Pons (tissue), 1 donor: ENCODE measurements around the gene RC3H2.
A peak's percentile ranks its signal among the peaks of the same experiment; 100 is the strongest.
"Not testable (repeated sequence)": the region's sequence is repeated elsewhere in the genome, so short reads cannot be mapped to it uniquely, and the experiment has no call there.

Source experiments
- DNase-seq: peaks from one replicate; pipeline ENCODE4 v3.0.0-alpha.2; 2016; ENCODE audit warnings: low spot score

Gene RC3H2

DNA sequence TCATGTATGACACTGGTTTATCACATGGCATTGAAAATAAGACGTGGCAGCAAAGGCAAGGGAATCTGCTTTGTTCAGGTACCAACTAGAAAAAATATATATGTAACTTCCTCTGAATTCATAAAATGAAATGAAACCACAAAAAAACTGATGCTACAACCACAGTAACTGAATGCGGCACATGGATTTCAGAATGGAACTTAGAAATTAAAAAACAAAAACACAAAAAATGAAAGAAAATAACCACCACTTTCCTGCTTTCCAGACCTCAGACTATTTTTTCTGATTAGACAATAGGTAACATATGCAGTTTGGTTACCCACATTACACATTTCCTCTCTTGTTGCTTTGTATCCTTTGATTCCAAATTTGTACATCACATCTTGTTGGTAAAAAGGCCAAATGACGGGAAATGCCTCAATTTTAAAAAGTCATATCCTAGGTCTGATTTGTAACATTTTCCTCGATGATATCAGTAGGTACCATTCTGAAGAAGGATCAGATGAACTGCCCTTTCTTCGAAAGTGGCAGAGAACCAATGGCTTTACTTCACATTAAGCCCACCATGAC, 58.7 kb downstream of the RC3H2 start:
- DNase-seq = no peak

- DNase-seq = no peak
Observed at GRCh38 chr9:122845116-122845515, 60.0 kb downstream of the RC3H2 start.

DNA sequence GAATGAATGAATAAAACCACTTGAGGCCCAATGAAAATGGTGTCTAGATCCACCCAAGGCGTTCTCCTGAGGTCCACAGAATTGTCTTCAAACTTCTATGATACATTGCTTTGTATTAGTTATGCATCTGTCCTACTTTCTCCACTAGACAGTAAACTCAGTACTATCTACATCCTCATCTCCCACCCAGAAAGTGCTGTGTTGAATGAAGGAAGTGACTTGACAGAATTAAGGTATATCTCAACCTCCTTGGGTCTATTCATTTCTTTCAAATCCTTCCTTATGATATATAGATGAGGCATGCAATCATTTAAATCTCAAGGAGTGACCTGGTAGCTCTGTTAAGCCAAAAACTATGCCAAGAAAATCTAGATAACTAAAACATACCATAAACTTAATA, 61.0 kb downstream of the RC3H2 start:
- DNase-seq = no peak

- DNase-seq = no peak
Observed at GRCh38 chr9:122841501-122841900, 63.7 kb downstream of the RC3H2 start.

GRCh38 chr9:122838441-122838840, 66.7 kb downstream of the RC3H2 start:
- DNase-seq = not testable (repeated sequence)

- no peak for DNase-seq
Observed at GRCh38 chr9:122837266-122837850, 67.8 kb downstream of the RC3H2 start.

DNA sequence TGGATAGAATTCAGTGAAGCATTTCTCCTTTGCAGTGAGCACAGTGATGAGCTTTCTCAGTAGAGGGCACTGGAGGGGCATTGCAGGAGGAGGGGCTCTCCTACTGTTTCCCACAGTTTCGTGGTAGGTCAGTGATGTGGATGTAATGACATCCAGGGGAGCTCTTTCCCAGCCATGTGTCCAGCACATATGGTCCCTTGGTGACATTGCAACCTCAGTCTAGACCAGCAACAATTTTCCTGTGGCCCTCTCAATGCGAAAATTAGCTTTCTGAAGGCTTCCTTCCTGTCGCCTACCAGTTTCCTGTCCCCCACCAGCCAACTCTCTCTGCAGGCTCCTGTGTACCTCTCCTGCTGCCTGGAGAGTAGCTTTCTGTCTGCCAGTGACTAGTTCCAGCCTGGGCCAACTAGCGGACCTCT, 69.8 kb downstream of the RC3H2 start:
- no peak for DNase-seq

- no peak for DNase-seq
Observed at GRCh38 chr9:122832194-122832593, 73.0 kb downstream of the RC3H2 start.

- DNase-seq = not testable (repeated sequence)
Observed at GRCh38 chr9:122828965-122829284, 76.2 kb downstream of the RC3H2 start.

DNA sequence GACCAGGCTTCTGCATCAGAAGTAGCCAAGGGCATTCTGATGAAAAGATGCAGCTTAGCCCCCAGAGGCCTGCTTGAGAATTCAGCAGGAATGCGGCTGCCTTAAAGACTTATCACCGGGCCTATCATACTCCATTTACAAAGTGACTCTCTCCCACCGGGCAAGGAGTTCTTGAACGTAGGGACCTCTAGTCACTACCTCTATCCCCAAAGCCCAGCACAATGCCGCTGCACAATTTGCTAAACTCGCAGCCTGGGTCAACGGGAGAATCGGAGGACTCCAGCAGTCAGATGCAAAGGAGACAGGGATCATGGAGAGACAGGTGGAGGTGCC, 77.4 kb downstream of the RC3H2 start:
- no peak for DNase-seq

DNA sequence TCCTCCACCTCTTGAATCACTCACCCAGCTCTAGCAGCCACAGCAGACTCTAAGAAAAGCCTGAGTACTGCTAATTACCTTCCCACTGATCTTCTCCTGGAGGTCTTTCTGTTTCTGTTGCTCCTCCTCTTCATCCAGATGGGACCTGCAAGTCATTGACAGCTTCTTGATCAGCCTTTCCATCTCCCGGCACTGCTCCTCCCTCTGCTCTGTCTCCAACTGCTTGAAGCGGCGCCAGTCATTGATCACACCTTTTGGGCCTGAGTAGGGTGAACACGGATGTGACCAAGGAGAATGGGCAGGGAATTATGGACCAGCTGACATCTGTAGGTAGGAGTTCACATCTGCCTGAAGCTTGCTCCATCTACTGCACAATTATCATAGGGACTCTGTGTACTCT, 82.2 kb downstream of the RC3H2 start:
- DNase-seq = no peak

- DNase-seq = no peak
Observed at GRCh38 chr9:122822056-122822455, 83.1 kb downstream of the RC3H2 start.

- DNase-seq = peak; percentile 59
Observed at GRCh38 chr9:122821278-122821943, 83.7 kb downstream of the RC3H2 start.

GRCh38 chr9:122820490-122820845, 84.7 kb downstream of the RC3H2 start:
- no peak for DNase-seq

DNA sequence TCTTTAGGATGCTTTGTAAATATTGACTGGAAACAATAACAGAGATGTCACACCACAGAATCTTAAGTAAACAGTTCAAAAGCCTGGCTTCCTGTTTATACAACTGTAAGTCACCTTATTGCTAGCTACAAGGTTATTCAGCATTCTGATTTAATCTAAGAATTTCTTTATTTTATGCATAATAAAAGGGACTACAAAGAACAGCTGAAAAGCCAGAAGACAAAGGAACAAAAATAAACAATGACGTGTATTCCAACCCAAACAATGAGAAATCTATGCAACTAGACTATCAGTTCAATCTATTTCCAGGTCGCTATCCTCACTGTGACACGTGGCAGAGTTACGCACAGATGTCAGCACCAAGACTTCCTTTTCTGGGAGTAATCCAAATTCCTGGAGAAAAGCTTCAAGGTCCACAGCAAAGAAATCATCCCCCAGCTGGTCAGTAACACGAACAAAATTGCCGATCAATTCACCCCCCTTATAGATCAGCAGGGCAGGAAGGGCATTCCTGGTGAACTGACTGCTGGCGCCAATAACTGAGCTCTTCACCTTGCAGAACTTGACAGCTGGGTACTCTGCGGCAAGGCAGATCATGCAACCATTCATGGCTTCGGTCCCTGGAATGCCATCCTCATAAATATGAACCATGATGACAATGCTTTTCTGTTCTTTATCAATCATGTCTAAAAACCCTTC, 85.2 kb downstream of the RC3H2 start:
- peak; percentile 76 for DNase-seq

- DNase-seq = peak; percentile 30
Observed at GRCh38 chr9:122819326-122819725, 85.8 kb downstream of the RC3H2 start.

DNA sequence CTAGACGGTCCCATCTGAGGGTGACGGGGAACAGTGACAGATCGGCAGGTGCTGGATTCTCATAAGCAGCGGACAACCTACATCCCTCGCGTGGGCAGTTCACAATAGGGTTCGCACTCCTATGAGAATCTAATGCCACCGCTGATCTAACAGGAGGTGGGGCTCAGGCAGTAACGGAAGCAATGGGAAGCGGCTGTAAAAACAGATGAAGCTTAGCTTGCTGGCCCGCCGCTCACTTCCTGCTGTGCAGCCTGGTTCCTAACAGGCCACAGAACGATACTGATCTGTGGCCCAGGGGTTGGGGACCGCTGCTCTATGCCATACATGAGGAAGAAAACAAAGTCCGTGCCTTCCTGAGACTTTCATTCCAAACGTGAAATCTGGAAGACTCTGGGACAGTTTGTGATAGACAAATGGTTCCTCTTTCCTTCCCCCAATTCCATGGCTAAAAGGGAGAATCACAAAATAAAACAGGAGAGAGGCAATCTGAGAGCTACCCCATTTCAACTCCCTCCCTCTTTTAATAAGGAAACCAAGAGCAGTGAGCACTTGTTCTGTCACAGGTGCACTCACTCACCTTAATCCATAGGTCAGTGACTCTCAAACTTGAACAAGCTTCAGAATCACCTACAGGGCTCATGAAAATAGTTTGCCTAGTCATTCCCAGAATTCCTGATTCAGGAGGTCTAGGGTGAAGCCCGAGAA, 88.8 kb downstream of the RC3H2 start:
- peak; percentile 43 for DNase-seq

DNA sequence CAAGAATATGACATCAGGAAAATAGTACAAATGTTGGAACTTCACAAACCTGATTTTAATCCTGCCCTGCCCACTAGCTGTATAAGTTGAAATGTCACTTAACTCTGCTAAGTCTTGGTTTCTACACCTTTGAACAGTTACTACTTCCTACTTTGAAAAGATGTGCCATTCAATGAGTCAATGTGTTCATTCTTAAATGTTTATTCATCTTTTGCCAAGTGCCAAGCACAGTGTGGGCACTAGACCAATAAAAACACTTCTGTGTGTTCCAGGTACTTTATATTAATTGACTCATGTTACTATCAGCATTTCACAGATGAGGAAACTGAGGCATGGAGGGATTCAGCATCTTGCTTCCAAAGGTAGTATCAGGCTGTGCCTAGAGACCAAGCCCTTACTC, 89.6 kb downstream of the RC3H2 start:
- DNase-seq = no peak

GRCh38 chr9:122814545-122814944, 90.6 kb downstream of the RC3H2 start:
- no peak for DNase-seq

DNA sequence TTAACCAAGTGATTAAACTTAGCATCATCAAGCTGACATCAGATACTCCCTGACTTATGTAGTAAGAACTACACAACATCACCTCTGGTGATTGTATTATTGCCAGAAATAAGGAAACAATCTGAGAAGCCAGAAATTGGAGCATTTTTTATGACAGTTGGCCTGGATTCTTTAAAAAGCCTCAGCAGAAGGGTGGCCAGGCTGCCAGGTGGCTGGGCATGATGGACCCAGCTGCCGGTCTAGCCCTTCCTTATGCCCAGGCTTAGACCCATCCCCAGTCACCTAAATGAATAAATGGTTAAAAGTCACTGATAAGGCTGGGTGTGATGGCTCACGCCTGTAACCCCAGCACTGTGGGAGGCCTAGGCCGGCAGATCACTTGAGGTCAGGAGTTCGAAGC, 92.4 kb downstream of the RC3H2 start:
- DNase-seq = no peak

- DNase-seq = peak; percentile 89
Observed at GRCh38 chr9:122810306-122810946, 94.7 kb downstream of the RC3H2 start.

DNA sequence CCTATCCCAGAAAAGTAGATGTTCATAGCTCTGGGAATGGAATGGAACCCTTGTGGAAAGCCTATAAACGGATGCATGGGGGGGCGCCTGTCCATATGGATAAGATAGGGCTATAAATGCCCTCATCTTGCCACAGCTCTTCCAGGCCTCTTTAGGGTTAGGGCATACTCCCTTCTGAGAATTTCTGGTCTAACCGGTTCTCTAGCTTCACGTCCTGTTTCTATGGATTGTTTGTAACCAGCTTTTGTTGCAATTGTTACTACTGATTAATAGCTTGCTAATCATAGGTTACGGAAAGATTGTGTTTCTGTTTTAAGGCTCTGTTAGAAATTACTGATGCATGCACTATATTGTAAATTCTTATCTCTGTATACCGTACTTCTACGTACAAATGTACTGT, 95.9 kb downstream of the RC3H2 start:
- DNase-seq = not testable (repeated sequence)
